Fibroblast of lung (primary cell): ENCODE data around the gene INHA. TPM values are rescaled to one million over a fixed set of nuclear protein-coding genes. Genes with fewer than 3 reads are reported as not detected.

Experiments
- DNase-seq, 2 donors: peaks; one replicate each; pipeline versions ENCODE4 v3.0.0 to v3.0.0-alpha.2; 2010; ENCODE audit warnings: low read depth in 2 of 2
- H2AFZ ChIP-seq: 2 replicates; pipeline ENCODE4 v1.5.1; 2012; ENCODE audit warnings: low read length, control low read depth, inconsistent platforms
- H3K27ac ChIP-seq: 2 replicates; pipeline ENCODE4 v1.5.1; 2011; ENCODE audit warnings: low read length, control low read depth; ENCODE audit not compliant: insufficient read depth
- H3K27me3 ChIP-seq: 2 replicates; pipeline ENCODE4 v1.5.1; 2011; ENCODE audit warnings: mild to moderate bottlenecking, low read length; ENCODE audit not compliant: control insufficient read depth, insufficient read depth
- H3K36me3 ChIP-seq: 2 replicates; pipeline ENCODE4 v1.5.1; 2011; ENCODE audit warnings: low read length; ENCODE audit not compliant: control insufficient read depth, insufficient read depth
- H3K4me1 ChIP-seq: 2 replicates; pipeline ENCODE4 v1.5.1; 2011; ENCODE audit warnings: low read length; ENCODE audit not compliant: control insufficient read depth, insufficient read depth; ENCODE audit errors: extremely low read depth
- H3K4me2 ChIP-seq: 2 replicates; pipeline ENCODE4 v1.5.1; 2011; ENCODE audit warnings: low read length, control low read depth; ENCODE audit not compliant: insufficient read depth; ENCODE audit errors: extremely low read depth
- H3K4me3 ChIP-seq, 4 experiments: fragments of 200-600 bp in 1 of 4; sonication (generic) in 1 of 4; replicated peaks in 1 of 4; 2 replicates each; pipeline ENCODE4 v1.5.1; 2011 to 2016; ENCODE audit warnings: low read length in 4 of 4, low read depth in 3 of 4, mild to moderate bottlenecking in 3 of 4, control low read depth in 2 of 4, inconsistent platforms in 1 of 4, mixed read lengths in 1 of 4; ENCODE audit not compliant: insufficient read depth in 1 of 4; ENCODE audit errors: control extremely low read depth in 1 of 4
- H3K79me2 ChIP-seq: 2 replicates; pipeline ENCODE4 v1.5.1; 2012; ENCODE audit warnings: mild to moderate bottlenecking, low read length, inconsistent platforms; ENCODE audit not compliant: control insufficient read depth, insufficient read depth
- H3K9ac ChIP-seq: 2 replicates; pipeline ENCODE4 v1.5.1; 2011; ENCODE audit warnings: mild to moderate bottlenecking, low read length, control low read depth; ENCODE audit not compliant: insufficient read depth
- H3K9me3 ChIP-seq: 2 replicates; pipeline ENCODE4 v1.5.1; 2012; ENCODE audit warnings: low read depth, low read length; ENCODE audit not compliant: control insufficient read depth, insufficient read depth
- H4K20me1 ChIP-seq: 2 replicates; pipeline ENCODE4 v1.5.1; 2011; ENCODE audit warnings: low read length; ENCODE audit not compliant: control insufficient read depth, insufficient read depth; ENCODE audit errors: extremely low read depth
- EZH2 ChIP-seq: IDR thresholded peaks from 2 replicates; pipeline ENCODE4 v1.5.1; 2012; ENCODE audit warnings: low read length, control low read depth, mild to moderate bottlenecking; ENCODE audit errors: missing control alignments
- polyA plus RNA-seq, 2 donors: library from polyadenylated mRNA; depleted of rRNA in 1 of 2; stranded (reverse) in 1 of 2; unstranded in 1 of 2; fragments of >200 nt; gene quantifications; 2 replicates each; pipeline ENCODE4 v1.2.1, GENCODE V29; 2011 to 2012; ENCODE audit warnings: missing spikeins in 1 of 2
- total RNA-seq: library from RNA; depleted of rRNA; stranded (reverse); fragments of >200 nt; gene quantifications from 2 replicates; pipeline ENCODE4 v1.2.1, GENCODE V29; 2014
- TF ChIP-seq, protein P1 (sequence below), 2 donors: IDR thresholded peaks in 1 of 2; conservative IDR thresholded peaks in 1 of 2; 1 replicate in 1 of 2; 2 replicates in 1 of 2; pipeline ENCODE4 v1.5.1; 2011 to 2012; ENCODE audit warnings: low read length in 2 of 2, control low read depth in 1 of 2, inconsistent platforms in 1 of 2, low read depth in 1 of 2, mild to moderate bottlenecking in 1 of 2

The INHA gene
- total and polyA plus RNA-seq, 2 donors (not counting 1 experiment from before 2014, with no cell fraction given), result 0.15 to 0.50 TPM

- no peak overlapping the region for H3K27ac ChIP-seq
- no peak overlapping the region for H3K4me3 ChIP-seq
- no peaks in the 10 kb centered on the region for H4K20me1 ChIP-seq
- TF ChIP-seq EZH2, result no peak
- TF ChIP-seq, protein P1, sequence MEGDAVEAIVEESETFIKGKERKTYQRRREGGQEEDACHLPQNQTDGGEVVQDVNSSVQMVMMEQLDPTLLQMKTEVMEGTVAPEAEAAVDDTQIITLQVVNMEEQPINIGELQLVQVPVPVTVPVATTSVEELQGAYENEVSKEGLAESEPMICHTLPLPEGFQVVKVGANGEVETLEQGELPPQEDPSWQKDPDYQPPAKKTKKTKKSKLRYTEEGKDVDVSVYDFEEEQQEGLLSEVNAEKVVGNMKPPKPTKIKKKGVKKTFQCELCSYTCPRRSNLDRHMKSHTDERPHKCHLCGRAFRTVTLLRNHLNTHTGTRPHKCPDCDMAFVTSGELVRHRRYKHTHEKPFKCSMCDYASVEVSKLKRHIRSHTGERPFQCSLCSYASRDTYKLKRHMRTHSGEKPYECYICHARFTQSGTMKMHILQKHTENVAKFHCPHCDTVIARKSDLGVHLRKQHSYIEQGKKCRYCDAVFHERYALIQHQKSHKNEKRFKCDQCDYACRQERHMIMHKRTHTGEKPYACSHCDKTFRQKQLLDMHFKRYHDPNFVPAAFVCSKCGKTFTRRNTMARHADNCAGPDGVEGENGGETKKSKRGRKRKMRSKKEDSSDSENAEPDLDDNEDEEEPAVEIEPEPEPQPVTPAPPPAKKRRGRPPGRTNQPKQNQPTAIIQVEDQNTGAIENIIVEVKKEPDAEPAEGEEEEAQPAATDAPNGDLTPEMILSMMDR (conservative IDR thresholded peaks at IDR 0.05 in 1 of 2, IDR thresholded peaks at IDR 0.05 in 1 of 2; ENCODE audit: low read depth in 1 of 2, low read length in 2 of 2), result no peak
- no peak overlapping the region for H3K4me2 ChIP-seq
- peaks cover 11% of the 10 kb centered on the region for H3K36me3 ChIP-seq
- no peaks in the 10 kb centered on the region for H3K79me2 ChIP-seq
- no peaks in the 10 kb centered on the region for H3K4me1 ChIP-seq
- no peak overlapping the region for H3K9ac ChIP-seq
- H2AFZ ChIP-seq, result no peak overlapping the region
- no peaks in the 10 kb centered on the region for H3K27me3 ChIP-seq
- H3K9me3 ChIP-seq, result no peaks in the 10 kb centered on the region
- no peak for DNase-seq
Measured at GRCh38 chr2:219611866-219612576, 39.9 kb downstream of the INHA start.

DNA sequence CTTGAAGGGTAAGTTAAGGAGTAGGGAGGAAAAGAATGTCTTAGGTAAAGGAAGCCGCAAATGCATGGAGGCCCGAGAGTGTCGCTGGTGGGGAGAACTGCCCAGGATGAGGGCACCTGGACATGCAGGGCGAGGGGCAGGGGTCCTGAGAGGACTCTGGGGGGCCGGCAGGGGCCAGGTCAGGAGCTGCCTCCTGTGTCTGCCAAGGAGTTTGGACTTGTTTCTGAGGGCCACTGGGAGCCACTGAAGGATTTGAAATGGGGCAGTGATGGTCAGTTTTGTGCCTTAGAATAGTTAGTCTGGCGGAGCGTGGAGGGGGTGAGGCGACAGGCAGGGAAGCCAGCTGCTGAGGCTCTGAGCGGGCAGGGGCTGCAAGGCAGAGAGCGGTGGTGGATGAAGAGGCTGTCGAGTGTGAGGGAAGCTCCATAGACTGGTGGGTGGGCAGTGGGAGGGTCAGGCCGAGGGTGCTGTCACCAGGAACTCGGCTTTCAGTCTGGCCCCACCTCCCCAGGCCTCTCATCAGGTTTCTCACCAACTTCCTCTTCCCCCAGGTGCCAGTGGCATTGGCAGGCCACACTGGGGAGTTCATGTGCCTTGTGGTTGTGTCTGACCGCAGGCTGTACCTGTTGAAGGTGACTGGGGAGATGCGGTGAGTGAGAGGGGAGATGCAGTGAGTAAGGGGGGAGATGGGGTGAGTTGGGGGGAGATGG is 40.6 kb downstream of the INHA start:
- H3K27ac ChIP-seq, result no peak overlapping the region
- H3K4me3 ChIP-seq, result no peak overlapping the region
- TF ChIP-seq, protein P1 (conservative IDR thresholded peaks at IDR 0.05 in 1 of 2, IDR thresholded peaks at IDR 0.05 in 1 of 2; ENCODE audit: low read depth in 1 of 2, low read length in 2 of 2), result no peak
- TF ChIP-seq EZH2, result no peak
- no peak for DNase-seq
- H3K36me3 ChIP-seq, result peaks cover 9% of the 10 kb centered on the region
- H2AFZ ChIP-seq, result no peak overlapping the region
- no peaks in the 10 kb centered on the region for H3K27me3 ChIP-seq
- no peaks in the 10 kb centered on the region for H3K79me2 ChIP-seq
- no peaks in the 10 kb centered on the region for H3K9me3 ChIP-seq
- no peaks in the 10 kb centered on the region for H4K20me1 ChIP-seq
- no peaks in the 10 kb centered on the region for H3K4me1 ChIP-seq
- no peak overlapping the region for H3K4me2 ChIP-seq
- no peak overlapping the region for H3K9ac ChIP-seq

DNA sequence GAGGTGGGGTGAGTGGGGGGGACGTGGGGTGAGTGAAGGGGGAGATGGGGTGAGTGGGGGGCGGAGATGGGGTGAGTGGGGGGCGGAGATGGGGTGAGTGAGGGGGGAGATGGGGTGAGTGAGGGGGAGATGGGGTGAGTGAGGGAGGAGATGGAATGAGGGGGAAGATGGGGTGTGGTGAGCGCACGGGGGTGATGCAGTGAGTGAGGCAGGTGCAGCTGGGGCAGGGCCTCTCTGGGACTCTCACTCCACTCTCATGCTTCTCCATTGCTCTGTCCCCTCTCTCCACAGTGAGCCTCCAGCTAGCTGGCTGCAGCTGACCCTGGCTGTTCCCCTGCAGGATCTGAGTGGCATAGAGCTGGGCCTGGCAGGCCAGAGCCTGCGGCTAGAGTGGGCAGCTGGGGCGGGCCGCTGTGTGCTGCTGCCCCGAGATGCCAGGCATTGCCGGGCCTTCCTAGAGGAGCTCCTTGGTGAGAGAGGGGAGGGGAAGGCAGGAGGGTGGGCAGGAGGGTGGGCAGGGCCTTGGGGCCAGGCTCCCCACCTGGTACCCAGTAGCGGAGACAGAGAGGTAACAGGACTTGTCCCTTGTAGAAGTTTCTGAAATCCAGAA is 41.5 kb downstream of the INHA start:
- Histone ChIP-seq H2AFZ (no peak overlapping the region), H3K9ac (no peak overlapping the region), H3K27me3 (no peaks in the 10 kb centered on the region), H3K27ac (no peak overlapping the region), H3K36me3 (peaks cover 8% of the 10 kb centered on the region), H3K4me3 (no peak overlapping the region), H3K79me2 (no peaks in the 10 kb centered on the region), H3K4me2 (no peak overlapping the region), H3K9me3 (no peaks in the 10 kb centered on the region), H3K4me1 (no peaks in the 10 kb centered on the region), H4K20me1 (no peaks in the 10 kb centered on the region)
- TF ChIP-seq EZH2, result no peak
- TF ChIP-seq, protein P1 (conservative IDR thresholded peaks at IDR 0.05 in 1 of 2, IDR thresholded peaks at IDR 0.05 in 1 of 2; ENCODE audit: low read depth in 1 of 2, low read length in 2 of 2), result no peak
- no peak for DNase-seq
